ENCODE measurements around the gene RAB3IP. TPM values are rescaled to one million over a fixed set of nuclear protein-coding genes. Genes with fewer than 3 reads are reported as not detected.

Gene RAB3IP
- total RNA-seq, 1 donor from 2014 or later, result 18.2 TPM

DNA sequence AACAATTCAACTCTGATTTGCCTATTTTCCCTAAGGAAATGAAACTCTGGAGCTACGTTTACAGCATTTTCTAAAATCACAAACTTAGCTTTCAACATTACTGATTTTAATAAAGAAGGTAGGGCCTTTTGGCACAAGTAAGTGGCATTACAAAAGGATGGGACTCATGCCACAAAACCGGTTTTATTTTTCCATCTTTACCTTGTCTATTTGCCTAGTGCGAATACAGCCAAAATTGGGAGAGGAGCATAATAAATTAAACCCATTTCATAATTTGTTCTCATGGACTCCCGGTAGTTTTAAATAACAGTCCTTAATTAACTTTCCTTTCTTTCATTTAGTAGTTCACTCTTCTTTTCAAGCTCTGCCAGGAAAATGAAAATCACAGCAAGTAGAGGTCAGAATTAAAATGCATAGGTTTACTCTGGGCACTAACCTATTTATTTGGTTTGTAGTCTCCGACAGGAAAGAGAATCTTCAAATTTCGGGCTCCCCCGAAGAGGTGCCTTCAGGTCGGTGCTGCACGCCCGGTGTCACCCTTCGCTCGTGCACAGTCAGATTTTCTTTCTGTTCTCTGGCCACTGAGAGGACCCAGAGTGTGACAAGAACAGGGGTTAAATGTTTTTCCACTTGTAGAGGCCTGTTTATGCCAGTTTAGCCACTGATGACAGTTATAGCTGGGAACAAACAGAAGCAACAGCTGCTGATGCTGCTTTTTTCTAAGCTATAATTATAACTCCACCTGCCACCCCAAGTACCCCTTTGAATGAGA is 39.7 kb upstream of the RAB3IP start, which contains the start of gene BEST3:
TSS of gene BEST3 (minus strand) at position 535 of the 772 bp plus-strand sequence. CDS start 1,505 bp downstream, outside the sequence.
- TF ChIP-seq, protein P1, sequence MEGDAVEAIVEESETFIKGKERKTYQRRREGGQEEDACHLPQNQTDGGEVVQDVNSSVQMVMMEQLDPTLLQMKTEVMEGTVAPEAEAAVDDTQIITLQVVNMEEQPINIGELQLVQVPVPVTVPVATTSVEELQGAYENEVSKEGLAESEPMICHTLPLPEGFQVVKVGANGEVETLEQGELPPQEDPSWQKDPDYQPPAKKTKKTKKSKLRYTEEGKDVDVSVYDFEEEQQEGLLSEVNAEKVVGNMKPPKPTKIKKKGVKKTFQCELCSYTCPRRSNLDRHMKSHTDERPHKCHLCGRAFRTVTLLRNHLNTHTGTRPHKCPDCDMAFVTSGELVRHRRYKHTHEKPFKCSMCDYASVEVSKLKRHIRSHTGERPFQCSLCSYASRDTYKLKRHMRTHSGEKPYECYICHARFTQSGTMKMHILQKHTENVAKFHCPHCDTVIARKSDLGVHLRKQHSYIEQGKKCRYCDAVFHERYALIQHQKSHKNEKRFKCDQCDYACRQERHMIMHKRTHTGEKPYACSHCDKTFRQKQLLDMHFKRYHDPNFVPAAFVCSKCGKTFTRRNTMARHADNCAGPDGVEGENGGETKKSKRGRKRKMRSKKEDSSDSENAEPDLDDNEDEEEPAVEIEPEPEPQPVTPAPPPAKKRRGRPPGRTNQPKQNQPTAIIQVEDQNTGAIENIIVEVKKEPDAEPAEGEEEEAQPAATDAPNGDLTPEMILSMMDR (IDR thresholded peaks at IDR 0.05; ENCODE audit: partially characterized antibody, unreplicated experiment), result no peak
- Mint-ChIP-seq H3K4me1 (ENCODE audit: low read depth, unreplicated experiment) (no peaks in the 10 kb centered on the region), H3K9me3 (ENCODE audit: unreplicated experiment) (no peaks in the 10 kb centered on the region), H3K27ac (ENCODE audit: unreplicated experiment) (no peak within 1 kb of the TSS), H3K4me3 (ENCODE audit: unreplicated experiment) (no peak within 1 kb of the TSS), H3K27me3 (ENCODE audit: unreplicated experiment) (no peaks in the 10 kb centered on the region), H3K36me3 (ENCODE audit: unreplicated experiment) (no peaks in the 10 kb centered on the region)
- DNase-seq, result no peak

DNA sequence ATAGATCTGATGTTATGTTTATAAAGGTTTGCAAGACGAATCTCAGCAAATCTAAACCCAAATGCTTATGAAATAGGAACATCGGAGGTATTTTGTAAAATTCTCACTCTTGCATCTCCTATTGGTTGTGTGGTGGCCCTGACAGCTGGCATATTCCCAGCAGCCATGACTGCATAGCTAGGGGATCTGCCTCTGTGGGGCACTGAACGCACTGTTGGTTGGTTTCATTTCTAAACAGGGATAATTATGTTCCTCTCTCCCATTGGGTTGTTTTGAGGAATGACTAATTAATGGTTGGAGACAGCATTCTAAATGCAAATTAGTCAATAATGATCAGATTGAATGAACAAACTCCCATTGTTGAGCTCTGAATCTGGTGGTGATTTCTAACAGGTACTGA is 36.8 kb upstream of the RAB3IP start:
- DNase-seq, result no peak
- Mint-ChIP-seq H3K36me3 (ENCODE audit: unreplicated experiment) (no peaks in the 10 kb centered on the region), H3K27me3 (ENCODE audit: unreplicated experiment) (no peaks in the 10 kb centered on the region), H3K27ac (ENCODE audit: unreplicated experiment) (no peak overlapping the region), H3K9me3 (ENCODE audit: unreplicated experiment) (no peaks in the 10 kb centered on the region), H3K4me1 (ENCODE audit: low read depth, unreplicated experiment) (no peaks in the 10 kb centered on the region), H3K4me3 (ENCODE audit: unreplicated experiment) (no peak overlapping the region)
- TF ChIP-seq, protein P1 (IDR thresholded peaks at IDR 0.05; ENCODE audit: partially characterized antibody, unreplicated experiment), result no peak

DNA sequence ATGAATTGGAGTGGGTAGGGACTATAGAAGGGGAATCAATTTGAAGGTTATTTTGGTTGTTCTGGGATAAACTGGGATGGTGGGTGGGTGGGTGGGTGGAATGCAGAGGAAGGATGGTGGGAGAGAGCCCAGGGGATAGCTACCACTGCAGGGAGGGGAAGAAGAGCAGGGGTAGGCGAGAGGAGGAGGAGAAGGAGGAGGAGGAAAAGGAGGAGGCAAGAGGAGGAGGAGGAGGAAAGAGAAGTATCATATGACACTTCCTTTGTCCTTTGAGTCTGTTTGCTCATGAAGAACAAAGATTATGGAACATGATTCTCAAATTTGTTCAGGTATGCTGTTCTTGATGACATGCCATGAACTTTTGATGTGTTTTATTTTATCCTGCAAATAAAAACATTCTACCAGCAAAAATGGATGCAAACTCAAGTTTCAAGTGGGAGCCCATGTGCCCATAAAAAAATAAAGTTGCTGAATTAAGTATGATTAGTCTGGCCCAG is 35.5 kb upstream of the RAB3IP start:
- Mint-ChIP-seq H3K36me3 (ENCODE audit: unreplicated experiment) (no peaks in the 10 kb centered on the region), H3K4me1 (ENCODE audit: low read depth, unreplicated experiment) (no peaks in the 10 kb centered on the region), H3K27me3 (ENCODE audit: unreplicated experiment) (no peaks in the 10 kb centered on the region), H3K4me3 (ENCODE audit: unreplicated experiment) (no peak overlapping the region), H3K9me3 (ENCODE audit: unreplicated experiment) (no peaks in the 10 kb centered on the region), H3K27ac (ENCODE audit: unreplicated experiment) (no peak overlapping the region)
- no peak for DNase-seq
- TF ChIP-seq, protein P1 (IDR thresholded peaks at IDR 0.05; ENCODE audit: partially characterized antibody, unreplicated experiment), result no peak

DNA sequence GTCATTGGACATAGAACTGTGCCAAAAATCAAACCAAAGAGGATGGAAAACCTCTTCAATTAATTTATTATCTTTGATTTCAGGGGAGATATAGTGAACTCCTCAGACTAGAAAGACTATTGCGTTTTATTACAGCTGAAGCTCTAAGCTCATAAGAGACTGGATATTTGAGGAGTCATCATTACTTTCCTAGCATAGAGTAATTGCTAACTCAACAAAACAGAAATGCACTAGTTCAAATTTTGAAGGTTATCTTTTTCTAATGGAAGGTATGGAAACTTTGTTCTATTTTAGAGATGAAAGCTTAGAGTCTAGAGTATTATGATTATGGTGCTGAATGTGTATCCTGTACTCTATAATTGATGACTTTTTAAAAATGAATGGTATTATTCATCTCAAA is 34.3 kb upstream of the RAB3IP start:
- H3K36me3 Mint-ChIP-seq (ENCODE audit: unreplicated experiment), result no peaks in the 10 kb centered on the region
- DNase-seq, result no peak
- no peak overlapping the region for H3K4me3 Mint-ChIP-seq (ENCODE audit: unreplicated experiment)
- TF ChIP-seq, protein P1 (IDR thresholded peaks at IDR 0.05; ENCODE audit: partially characterized antibody, unreplicated experiment), result no peak
- H3K27ac Mint-ChIP-seq (ENCODE audit: unreplicated experiment), result no peak overlapping the region
- H3K4me1 Mint-ChIP-seq (ENCODE audit: low read depth, unreplicated experiment), result no peaks in the 10 kb centered on the region
- peaks cover 2% of the 10 kb centered on the region for H3K9me3 Mint-ChIP-seq (ENCODE audit: unreplicated experiment)
- H3K27me3 Mint-ChIP-seq (ENCODE audit: unreplicated experiment), result no peaks in the 10 kb centered on the region

DNA sequence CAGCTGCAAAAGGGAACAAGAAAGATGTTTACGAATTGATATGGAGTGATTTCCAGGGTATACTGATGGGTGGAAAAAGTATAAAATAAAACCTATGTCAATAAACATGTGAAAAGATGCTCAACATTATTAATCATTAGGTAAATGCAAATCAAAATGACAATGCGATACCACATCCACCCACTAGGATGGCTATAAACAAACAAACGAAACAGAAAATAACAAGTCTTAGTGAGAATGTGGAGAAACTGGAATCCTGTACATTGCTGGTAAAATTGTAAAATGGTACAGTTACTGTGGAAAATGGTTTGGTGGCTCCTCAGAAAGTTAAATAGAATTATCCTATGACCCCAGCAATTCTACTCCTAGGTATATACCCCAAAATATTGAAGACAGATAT is 30.0 kb upstream of the RAB3IP start:
- TF ChIP-seq, protein P1 (IDR thresholded peaks at IDR 0.05; ENCODE audit: partially characterized antibody, unreplicated experiment), result peak; percentile 64
- Mint-ChIP-seq H3K9me3 (ENCODE audit: unreplicated experiment) (peaks cover 2% of the 10 kb centered on the region), H3K27me3 (ENCODE audit: unreplicated experiment) (no peaks in the 10 kb centered on the region), H3K27ac (ENCODE audit: unreplicated experiment) (no peak overlapping the region), H3K4me3 (ENCODE audit: unreplicated experiment) (no peak overlapping the region), H3K36me3 (ENCODE audit: unreplicated experiment) (no peaks in the 10 kb centered on the region), H3K4me1 (ENCODE audit: low read depth, unreplicated experiment) (no peaks in the 10 kb centered on the region)
- DNase-seq, result no peak
